ENCODE results near the gene FBXW2.
A peak's percentile ranks its signal among the peaks of the same experiment; 100 is the strongest.

The FBXW2 gene

GRCh38 chr9:120716483-120716882 is 76.7 kb downstream of the FBXW2 start:
- DNase-seq (ENCODE audit: low read depth in 1 of 2, low spot score in 1 of 2), result no peak

DNA sequence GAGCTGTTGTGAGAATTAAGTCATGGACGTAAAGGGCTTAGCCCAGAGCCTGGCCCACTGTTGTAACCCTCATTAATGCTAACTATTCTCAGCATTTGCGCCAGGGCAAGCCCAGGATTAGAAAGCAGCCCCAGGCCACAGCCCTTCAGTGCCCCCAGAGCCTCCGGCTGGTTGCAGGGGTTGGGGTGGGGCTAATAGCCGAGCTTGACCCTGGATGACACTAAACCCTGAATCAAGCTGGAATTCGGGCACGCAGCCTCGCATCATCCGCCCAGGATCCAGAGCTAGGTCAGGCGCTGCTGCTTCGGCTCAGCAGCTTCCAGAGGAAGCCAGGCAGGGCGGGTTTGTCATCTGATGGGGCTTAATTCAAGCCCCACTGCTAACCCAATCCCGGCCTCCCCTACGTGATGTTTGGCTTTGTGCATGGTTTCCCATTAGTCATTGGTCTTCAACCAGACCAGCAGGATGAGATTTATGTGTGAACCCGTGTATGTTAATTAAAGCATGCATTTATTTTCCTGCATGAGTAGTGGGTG is 77.8 kb downstream of the FBXW2 start:
- DNase-seq (ENCODE audit: low read depth in 1 of 2, low spot score in 1 of 2), result no peak

DNA sequence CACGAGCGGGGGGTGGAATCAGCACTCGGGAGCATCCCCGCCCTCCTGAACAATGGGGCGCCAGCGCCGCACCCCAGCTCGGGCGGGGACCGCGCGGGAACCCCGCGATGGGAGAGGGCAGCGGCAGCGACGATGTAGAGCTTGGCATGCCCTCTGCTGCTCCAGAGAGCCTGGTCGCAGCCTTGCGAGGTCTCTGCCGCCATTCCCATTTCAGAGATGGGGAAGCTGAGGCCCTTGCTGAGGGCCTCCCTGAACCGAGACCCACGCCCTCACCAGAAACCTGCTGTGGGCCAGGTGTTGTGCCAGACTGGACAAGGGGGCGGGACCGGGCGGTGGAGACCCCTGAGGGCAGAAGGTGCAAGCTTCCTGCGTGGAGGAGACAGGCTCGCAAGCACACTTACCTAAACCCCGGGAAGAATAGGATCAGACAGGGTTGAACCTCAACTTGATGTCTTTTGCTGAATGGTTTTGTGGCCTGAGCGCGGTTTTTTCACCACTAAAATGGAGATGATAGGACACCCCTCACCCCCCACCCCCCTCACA is 78.3 kb downstream of the FBXW2 start:
- no peak for DNase-seq (ENCODE audit: low read depth in 1 of 2, low spot score in 1 of 2)

DNA sequence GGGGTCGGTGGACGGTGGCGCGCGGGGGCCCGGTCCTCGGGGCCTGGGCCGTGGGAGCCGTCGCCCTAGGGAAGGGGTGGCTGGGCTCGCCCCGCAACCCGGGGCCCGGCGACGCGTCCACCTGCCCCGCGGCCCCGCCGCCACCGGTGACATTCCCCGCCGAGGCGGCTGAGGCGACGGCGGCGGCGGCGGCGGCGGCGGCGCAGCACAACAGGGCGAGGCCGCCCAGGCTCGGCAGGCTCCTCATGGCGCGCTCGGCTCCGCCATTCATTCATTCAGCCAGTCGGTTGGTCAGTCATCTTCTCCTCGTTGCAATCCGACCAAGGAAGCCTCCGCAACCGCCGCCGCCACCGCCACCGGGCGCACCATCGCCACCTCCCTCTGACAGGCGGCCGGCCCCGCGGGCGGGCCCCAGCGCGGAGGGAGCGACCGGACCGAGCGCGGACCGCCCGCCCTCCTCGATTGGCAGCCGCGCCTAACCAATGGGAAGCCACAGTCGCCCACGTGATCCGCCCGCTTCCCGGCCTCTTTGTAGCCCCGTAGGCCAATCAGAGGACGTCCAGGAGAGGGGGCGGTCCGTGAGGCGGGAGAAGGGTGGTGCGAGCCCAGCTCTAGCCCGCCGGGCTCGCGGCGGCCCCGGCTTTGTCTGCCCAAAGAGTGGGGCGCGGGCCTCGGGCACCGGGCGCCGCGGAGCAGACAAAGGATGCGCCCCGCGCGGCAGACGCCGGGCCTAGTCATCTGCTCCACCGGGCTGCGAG is 78.9 kb downstream of the FBXW2 start, which contains the start of gene MEGF9:
Gene MEGF9, minus strand, starts transcription at position 383 of the 758 bp plus-strand sequence. Its CDS starts 112 bp downstream, at position 271.
- peak; percentile 92 to 95 for DNase-seq (ENCODE audit: low read depth in 1 of 2, low spot score in 1 of 2)

- no peak for DNase-seq (ENCODE audit: low read depth in 1 of 2, low spot score in 1 of 2)
Measured at GRCh38 chr9:120713257-120714087, 79.7 kb downstream of the FBXW2 start.

- no peak for DNase-seq (ENCODE audit: low read depth in 1 of 2, low spot score in 1 of 2)
Measured at GRCh38 chr9:120712539-120713031, 80.6 kb downstream of the FBXW2 start.

DNA sequence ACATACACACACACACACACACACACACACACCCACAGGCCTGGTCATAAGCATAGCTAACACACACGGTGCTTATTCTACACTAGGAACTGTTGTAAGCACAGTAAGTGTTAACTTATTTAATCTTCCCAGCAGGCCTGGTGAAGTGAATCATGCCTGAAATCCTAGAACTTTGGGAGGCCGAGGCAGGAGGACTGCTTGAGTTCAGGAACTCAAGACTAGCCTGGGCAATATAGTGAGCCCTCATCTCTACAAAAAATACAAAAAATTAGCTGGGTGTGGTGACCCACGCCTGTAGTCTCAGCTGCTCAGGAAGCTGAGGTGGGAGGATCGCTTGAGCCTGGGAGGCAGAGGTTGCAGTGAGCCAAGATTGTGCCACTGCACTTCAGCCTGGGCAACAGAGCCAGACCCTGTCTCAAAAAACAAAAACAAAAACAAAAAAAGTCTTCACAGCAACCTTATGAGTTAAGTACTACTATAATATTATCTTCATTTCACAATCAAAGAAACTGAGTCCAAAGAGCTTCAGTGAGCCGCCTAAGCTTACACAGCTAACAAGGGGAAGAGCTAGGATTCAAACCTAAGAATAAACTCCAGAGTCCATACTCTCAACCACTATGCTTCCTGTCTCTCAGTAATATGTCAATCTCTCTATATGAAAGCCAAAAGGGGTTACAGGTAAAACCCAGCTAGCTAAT is 81.2 kb downstream of the FBXW2 start:
- DNase-seq (ENCODE audit: low read depth in 1 of 2, low spot score in 1 of 2), result no peak

GRCh38 chr9:120711354-120711753 is 81.9 kb downstream of the FBXW2 start:
- DNase-seq (ENCODE audit: low read depth in 1 of 2, low spot score in 1 of 2), result no peak

DNA sequence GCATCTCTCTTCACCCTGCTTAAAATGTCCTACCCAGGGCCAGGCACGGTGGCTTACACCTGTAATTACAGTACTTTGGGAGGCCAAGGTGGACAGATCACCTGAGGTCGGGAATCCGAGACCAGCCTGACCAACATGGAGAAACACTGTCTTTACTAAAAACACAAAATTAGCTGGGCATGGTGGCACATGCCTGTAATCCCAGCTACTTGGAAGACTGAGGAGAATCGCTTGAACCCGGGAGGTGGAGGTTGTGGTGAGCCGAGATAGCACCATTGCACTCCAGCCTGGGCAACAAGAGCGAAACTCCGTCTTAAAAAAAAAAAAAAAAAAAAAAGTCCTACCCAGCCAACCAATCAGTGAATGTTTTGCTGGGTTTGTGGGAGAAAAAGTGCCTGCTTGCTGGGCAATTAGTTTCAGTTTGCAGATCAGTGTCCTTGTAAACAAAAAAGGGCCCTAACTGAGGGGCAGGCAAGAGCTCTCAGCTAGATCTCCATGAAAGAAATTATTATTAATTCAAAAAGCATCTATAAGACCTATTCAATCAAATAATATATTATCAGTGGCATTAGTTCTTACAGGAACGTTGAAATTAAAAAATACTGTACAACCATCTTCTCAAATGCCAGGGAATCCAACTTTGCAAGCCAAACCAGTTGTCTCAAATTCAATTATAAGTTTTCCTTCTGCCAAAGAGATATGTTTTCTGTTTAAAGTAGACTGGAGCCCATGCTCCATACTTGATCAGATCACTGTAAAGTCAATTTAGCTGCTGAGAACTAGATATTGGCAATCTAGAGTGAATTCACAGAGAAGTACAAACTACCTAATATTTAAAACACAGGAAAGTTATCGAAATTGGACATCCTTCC is 82.9 kb downstream of the FBXW2 start:
- no peak for DNase-seq (ENCODE audit: low read depth in 1 of 2, low spot score in 1 of 2)

DNA sequence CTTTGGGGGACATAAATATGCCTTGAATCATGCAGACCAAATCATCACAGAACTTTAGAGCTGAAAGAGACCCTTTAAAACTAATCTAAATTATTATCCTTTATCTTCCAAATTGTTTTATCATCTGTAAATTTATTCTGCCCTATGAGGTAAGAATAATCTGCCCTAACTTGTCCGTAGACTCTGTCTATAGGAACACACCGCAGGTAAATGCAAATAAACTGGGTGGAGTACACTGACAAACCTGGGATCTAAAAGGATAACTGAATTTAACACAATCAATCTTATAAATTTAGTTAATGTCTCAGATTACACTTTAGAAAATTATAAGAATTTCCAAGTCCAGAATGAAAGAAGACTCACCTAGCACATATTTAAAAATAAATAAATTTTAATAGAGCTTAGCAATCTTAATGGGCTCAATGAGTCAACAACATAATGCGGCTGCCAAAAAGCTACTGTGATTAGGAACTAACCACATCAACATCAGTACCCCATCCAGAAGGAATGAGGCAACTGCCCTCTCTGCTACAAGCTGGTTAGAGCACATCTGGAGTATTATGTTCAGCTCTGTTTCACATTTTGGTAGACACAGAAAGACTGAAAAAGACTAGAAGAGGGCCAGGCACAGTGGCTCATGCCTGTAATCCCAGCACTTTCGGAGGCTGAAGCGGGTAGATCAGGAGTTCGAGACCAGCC is 84.5 kb downstream of the FBXW2 start:
- DNase-seq (ENCODE audit: low read depth in 1 of 2, low spot score in 1 of 2), result no peak

GRCh38 chr9:120707170-120707569 is 86.0 kb downstream of the FBXW2 start:
- no peak for DNase-seq (ENCODE audit: low read depth in 1 of 2, low spot score in 1 of 2)

Data from activated CD4-positive, alpha-beta T cell treated with anti-CD3 and anti-CD28 coated beads, Interleukin-2, amount 50 U/mL, for 24 hours (primary cell).